DOHH2 (cell line): ENCODE measurements around the gene UNC5B.

Experiments used
- CTCF ChIP-seq: fragments of 200-600 bp; sonication (generic); IDR thresholded peaks from one replicate; pipeline ENCODE4 v1.5.1; 2014; ENCODE audit warnings: antibody characterized with exemption, mild to moderate bottlenecking, low read depth, low read length; ENCODE audit not compliant: poor library complexity, severe bottlenecking
- EZH2phosphoT487 ChIP-seq: fragments of 200-600 bp; sonication (generic); IDR thresholded peaks from 2 replicates; pipeline ENCODE4 v1.6.1; 2017; ENCODE audit warnings: borderline replicate concordance, mild to moderate bottlenecking, antibody characterized with exemption, low read length, moderate library complexity, mixed read lengths

- TF ChIP-seq CTCF (no peak), EZH2phosphoT487 (no peak)
These were observed 97.5 kb downstream of the UNC5B start for GRCh38 chr10:71309919-71310318.
